ENCODE data around the gene CRTC1.

The CRTC1 gene

DNA sequence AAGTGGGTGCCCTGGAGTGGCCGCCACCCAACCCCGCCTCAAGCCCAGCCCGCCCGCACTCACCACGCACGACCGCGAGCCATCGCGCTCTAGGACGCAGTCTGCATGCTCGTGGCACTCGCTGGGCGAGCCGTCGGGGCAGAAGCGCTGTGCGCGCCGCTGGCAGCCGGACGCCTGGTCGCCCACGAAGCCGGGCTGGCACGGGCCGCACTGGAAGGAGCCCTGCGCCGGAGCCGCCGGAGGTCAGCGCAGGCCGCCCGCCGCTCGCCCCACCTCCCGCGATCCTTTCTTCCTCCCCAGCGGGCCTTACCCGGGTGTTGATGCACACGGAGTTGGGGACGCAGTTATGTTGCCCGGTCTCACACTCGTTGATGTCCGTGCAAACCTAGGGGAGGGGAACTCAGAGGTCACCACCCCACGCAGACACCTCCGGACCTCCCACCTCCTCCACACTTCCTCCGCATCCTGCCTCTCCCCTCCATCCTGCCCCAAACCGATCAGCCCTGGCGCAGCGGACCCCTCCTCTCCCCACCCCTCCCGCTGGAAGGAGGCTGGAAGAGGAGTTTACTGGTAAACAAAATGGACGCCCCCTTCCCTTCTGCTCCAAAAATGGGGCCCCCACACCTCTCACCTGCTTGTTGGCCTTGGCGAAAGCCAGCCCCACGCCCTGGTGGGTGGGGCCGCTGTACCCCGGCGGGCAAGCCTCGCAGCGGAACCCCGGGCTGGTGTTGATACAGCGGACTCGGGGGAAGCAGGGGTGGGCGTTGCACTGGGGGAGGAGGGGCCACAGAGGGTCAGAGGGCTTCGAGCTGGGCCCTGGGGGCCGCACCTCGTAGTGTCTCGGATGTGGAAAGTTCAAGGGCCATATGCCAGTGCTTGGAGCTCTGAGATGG, 105.3 kb downstream of the CRTC1 start:
- DNase-seq, result no peak

- DNase-seq, result no peak
Observed at GRCh38 chr19:18789422-18789869, 106.0 kb downstream of the CRTC1 start.

DNA sequence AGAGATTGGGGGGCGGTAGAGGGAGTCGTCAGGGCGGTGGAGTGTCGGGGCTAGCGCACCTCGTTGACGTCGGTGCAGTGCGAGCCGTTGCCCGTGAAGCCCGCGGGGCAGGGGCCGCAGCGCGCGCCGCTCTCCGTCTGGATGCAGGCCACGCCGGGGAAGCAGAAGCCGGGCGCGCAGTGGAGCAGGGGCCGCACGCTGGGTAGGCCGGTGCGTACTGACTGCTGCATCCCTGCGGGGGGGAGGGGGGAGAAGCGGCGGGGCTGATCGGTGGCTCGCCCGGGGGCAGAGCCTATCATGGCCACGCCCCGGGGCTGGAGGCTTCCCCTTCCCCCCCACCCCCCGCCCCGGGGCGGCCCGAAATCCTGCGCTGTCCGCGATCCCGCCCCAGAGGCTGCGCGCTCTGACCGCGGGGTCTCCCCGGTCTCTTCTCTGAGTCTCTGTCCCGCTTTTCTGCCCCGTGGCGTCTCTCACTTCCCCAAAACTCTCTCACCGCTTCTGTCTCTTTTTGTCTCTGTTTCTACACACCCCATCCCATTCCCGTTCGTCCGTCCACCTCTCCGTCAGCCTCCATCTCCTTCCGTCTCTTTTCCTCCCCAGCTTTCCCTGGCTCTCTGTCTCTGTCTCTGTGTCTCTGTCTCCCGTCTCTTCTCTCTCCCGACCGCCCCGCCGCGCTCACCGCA, 106.5 kb downstream of the CRTC1 start:
- peak; percentile 33 for DNase-seq

DNA sequence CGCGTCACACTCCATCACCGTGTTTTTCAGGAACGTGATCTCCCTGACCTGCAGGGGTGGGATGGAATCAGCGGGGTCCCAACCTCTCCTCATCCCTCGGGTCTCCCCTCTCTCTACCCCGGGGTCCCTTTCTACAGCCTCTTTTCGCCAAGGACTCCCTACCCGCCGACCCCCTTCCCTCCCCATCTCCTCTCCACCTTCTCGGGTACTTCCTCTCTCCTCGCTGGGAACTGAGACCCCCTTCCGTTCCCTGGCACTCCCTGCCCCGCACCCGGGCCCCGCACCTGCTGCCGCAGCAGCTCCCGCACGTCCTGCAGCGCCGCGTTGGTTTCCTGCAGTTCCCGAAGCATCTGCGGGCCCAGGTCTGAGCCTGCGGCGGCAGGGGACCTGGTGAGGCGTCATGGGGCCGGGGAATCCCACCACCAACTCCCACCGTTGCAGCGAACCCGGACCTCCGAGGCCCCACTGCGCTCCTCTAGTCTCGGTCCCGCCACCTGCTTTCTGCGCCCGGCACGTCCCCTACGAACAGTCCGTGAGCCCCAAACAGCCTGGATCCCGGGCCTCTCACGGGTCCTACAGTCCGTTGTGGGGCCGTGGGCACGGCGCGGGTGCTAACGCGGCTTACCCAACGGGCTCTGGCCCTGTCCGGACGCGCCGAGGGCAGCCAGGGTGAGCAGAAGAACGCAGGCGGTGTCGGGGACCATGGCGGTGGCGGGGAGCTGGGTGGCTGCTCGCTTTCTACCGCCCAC, 107.3 kb downstream of the CRTC1 start, which contains the start of gene COMP:
COMP (minus strand) TSS at position 740 of the 749 bp plus-strand sequence; CDS start at position 704, 36 bp downstream.
- DNase-seq, result no peak

DNA sequence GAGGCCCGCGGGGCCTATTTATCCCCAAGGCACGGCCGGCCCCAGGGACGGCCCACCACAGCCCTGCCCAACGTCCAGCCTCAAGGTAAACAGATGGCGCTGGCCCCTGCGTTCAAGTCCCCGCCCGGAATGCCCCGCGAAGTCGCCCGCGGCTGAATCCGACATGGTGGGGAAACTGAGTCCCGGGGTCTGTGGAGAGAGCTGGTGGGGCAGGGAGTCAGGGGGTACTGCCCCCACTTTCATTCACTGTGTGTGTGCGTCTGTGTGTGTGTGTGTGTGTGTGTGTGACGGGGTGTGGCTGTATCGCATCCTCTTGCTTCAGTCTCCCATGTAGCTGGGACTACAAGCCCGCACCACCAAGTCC, 107.8 kb downstream of the CRTC1 start:
- DNase-seq, result no peak

- DNase-seq, result no peak
Observed at GRCh38 chr19:18792661-18793060, 109.2 kb downstream of the CRTC1 start.

DNA sequence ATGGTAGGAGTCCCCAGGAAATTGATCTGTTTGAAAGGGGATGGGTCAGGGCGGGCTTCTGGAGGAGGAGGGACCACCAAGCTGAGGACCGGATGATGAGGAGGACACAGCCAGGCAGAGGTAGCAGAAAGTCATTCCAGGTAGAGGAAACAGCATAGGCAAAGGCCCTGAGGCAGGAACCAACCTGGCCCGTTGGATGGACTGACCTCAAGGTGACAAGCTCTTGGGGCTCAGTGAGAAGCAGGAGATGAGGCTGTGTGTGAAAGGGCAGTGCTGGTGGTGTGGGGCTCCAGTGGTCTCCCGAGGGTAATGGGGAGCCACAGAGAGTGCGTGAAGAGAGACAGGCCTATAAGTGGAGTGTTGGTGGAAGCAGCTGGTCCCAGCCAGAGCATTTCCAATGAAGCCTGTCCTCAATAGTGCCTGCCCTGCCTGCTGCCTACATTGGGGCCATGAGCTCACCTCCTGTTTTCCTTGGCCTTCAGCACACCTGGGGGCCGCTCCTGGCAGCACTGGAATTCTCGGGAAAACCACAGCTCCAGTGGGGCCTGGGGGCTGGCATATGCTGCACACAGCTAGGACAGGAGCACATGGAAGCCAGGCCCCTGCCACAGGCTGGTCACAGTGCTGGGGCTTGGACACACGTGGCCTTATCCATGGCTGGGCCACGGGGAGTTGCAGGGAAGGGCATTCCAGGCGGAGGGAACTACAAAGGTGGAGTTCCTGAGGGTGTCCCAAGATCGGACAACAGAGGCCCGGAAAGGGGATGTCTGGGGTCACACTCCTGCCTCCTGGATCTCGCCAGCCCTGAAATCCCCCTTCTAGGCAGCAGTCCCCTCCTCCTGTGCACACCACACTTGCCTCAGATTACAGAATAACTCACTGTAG, 109.9 kb downstream of the CRTC1 start:
- DNase-seq, result no peak

GRCh38 chr19:18794029-18794313, 110.5 kb downstream of the CRTC1 start:
- no peak for DNase-seq

DNA sequence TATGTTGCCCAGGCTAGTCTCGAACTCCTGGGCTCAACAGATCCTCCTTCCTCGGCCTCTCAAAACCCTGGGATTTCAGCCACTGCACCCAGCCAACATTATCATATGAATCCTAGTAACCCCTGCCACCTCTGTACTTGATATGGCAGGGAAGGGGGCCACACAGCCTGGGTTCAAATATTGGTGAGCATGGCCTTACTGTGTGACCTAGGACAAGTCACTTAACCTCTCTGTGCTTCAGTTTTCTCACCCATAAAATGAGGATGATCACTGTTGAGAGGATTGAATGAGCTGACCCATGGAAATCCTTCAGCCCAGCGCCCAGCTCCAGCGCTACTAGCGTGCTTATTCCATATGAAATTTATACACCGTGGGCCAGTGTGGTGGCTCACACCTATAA, 111.2 kb downstream of the CRTC1 start:
- DNase-seq, result no peak

GRCh38 chr19:18795540-18795939, 112.1 kb downstream of the CRTC1 start:
- DNase-seq, result peak; percentile 53

- peak; percentile 41 for DNase-seq
Observed at GRCh38 chr19:18796239-18796638, 112.8 kb downstream of the CRTC1 start.

- DNase-seq, result no peak
Observed at GRCh38 chr19:18798384-18799352, 115.2 kb downstream of the CRTC1 start.

DNA sequence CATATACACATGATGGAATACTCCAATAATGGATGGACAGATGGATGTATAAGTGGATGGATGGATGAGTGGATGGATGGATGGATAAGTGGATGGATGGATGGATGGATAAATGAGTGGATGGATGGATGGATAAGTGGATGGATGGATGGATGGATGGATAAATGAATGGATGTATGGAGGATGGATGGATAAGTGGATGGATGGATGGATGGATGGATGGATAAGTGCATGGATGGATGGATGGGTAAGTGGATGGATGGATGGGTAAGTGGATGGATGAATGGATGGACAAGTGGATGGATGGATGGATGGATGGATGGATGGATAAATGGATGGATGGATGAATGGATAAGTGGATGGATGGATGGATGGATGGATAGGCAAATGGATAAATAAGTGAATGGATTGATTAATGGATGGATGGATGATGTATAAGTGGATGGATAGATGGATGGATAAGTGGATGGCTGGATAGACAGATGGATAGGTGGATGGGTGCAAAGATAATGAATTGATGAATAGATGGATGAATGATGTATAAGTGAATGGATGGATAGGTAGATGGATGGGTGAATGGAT, 116.0 kb downstream of the CRTC1 start:
- no peak for DNase-seq

GRCh38 chr19:18800079-18800478, 116.6 kb downstream of the CRTC1 start:
- no peak for DNase-seq

GRCh38 chr19:18800636-18801035, 117.2 kb downstream of the CRTC1 start:
- no peak for DNase-seq

DNA sequence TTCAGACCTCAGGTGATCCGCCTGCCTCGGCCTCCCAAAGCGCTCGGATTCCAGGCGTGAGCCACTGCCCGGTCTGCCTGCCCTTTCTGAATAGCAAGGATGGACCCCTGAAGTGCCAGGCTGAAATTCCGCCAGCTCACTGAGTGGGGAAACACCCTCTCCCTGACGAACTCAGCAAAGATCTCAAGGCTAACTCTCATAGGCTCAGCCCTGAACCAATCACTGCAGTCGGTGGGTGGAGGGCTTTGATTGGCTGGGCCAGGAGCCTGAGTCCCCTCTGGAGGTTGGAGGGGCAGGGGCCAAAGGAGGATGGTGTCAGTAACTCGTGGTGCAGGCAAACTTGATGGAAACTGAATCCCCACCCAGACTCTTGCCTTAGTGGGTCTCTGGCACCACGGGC, 118.9 kb downstream of the CRTC1 start:
- DNase-seq, result no peak

DNA sequence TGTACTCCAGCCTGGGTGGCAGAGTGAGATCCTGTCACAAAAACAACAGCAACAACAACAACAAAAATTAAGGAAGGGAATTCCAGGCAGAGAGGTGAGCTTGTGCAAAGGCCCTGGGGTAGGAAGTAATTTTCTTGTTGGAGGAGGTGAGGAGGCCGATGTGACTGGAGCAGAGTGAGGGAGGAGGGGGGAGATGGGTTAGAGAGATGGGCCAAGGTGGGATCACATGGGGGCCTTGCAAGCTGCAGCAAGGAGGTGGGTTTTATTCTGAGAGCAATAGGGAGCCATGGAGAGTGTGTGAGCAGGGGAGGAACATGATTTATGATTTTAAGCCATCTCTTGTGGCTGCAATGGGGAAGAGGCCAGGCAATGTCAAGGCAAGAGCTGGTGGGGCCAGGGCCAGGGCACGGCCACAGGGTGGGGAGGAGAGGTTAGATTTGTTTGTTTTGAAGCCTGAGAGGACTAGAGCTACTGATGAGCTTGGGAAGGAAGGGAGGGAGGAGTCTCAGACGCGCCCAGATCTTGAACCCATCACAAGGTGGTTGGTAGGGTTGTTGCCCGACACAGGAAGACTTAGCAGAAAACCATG, 120.2 kb downstream of the CRTC1 start:
- DNase-seq, result no peak

DNA sequence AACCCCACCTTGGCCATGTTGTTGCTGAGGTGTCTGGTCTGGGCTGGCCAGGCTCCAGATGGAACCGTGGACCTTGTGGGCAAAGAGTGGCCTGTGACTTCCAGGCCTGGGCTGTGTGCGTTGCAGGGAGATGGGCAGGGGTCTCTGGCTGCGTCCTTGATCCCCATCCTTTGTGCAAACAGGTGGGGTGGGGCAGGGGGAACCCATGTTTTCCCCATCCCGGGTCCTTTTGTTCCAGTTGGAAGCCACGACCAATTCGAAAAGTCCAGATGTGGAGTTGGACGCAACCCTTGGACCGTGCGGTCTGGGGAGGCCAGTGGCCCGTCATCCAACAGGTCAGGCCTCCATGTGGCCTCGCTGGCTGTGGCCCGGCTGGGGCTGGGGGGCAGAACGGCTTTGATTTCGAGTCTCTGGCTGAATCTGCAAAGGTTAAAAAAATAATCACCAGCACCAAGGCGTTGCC, 120.7 kb downstream of the CRTC1 start:
- no peak for DNase-seq

DNA sequence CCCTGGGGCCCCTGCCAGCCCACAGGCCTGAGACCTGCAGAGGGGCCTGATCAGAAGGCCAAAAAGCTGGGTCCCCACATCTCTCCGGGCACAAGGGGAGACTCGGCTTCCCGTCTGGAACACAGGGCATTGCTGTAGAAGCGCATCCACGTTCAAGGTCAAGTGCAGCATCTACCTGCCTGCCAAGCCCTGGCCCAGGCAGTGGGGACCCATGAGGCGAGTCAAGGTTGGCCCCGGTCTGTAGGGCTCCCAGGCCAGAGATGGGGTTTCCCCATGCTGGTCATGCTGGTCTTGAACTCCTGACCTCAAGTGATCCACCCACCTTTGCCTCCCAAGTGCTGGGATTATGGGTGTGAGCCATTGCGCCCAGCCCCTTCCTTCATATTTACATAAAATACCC, 121.2 kb downstream of the CRTC1 start:
- no peak for DNase-seq

DNA sequence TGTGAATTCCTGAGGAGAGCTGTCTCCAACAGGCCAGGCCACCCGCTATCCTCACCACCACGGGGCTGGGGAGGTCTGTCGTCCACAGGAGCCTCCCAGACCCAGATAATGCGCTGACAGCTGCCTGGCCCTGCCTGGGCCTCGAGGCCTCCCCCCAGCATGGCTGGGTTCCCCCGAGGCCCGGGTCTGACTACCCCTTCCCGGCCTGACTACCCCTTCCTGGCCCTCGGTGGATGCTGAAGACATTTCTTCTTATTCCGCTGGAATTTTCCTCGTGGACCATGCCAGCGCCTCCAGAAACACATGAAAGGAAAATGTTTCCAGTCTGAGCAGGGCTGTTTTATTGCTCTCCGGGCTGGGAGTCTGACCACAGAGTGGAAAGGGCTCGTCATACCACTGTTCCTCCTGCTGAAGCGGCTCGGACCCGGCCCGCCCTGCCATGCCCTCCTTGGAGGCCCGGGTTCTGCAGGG, 124.4 kb downstream of the CRTC1 start:
- DNase-seq, result peak; percentile 37
